Neural cell (in vitro differentiated cells): ENCODE data around the gene LTO1. TPM values are rescaled to one million over a fixed set of nuclear protein-coding genes. Genes with fewer than 3 reads are reported as not detected.

Experiments
- H2AFZ ChIP-seq: fragments of 200-600, 300-800 bp; sonication (generic), shearing (Covaris generic); 2 replicates; pipeline ENCODE4 v1.6.0; 2014; ENCODE audit warnings: low read depth, mild to moderate bottlenecking, antibody characterized with exemption, low read length, moderate library complexity
- H3F3A ChIP-seq: fragments of 200-600 bp; shearing (Covaris generic); 2 replicates; pipeline ENCODE4 v1.6.1; 2016; ENCODE audit warnings: mild to moderate bottlenecking, moderate library complexity, mixed read lengths, antibody characterized with exemption, low read length; ENCODE audit not compliant: insufficient read depth, poor library complexity, severe bottlenecking
- H3K27ac ChIP-seq: fragments of 200-600, 300-800 bp; sonication (generic), shearing (Covaris generic); 2 replicates; pipeline ENCODE4 v1.5.1; 2014; ENCODE audit warnings: mild to moderate bottlenecking, low read length, moderate library complexity
- H3K27me3 ChIP-seq: fragments of 300-800, 200-600 bp; sonication (generic), shearing (Covaris generic); 2 replicates; pipeline ENCODE4 v1.6.0; 2014; ENCODE audit warnings: mild to moderate bottlenecking, low read depth, low read length, moderate library complexity; ENCODE audit not compliant: insufficient read depth
- H3K36me3 ChIP-seq: fragments of 300-800, 200-600 bp; sonication (generic), shearing (Covaris generic); 2 replicates; pipeline ENCODE4 v1.5.1; 2014; ENCODE audit warnings: mild to moderate bottlenecking, antibody characterized with exemption, low read length, moderate library complexity; ENCODE audit not compliant: insufficient read depth
- H3K4me2 ChIP-seq: fragments of 300-800, 200-600 bp; sonication (generic), shearing (Covaris generic); 2 replicates; pipeline ENCODE4 v1.6.0; 2014; ENCODE audit warnings: mild to moderate bottlenecking, low read length
- H3K4me3 ChIP-seq: fragments of 300-800, 200-600 bp; sonication (generic), shearing (Covaris generic); 2 replicates; pipeline ENCODE4 v1.5.1; 2014; ENCODE audit warnings: mild to moderate bottlenecking, low read length, moderate library complexity
- H3K79me2 ChIP-seq: fragments of 200-600 bp; shearing (Covaris generic); replicated peaks from 2 replicates; pipeline ENCODE4 v1.6.0; 2014; ENCODE audit warnings: mild to moderate bottlenecking, low read length, moderate library complexity; ENCODE audit not compliant: insufficient read depth
- H3K9ac ChIP-seq: fragments of 300-800, 200-600 bp; sonication (generic), shearing (Covaris generic); 2 replicates; pipeline ENCODE4 v1.6.1; 2016; ENCODE audit warnings: mild to moderate bottlenecking, low read length, mixed read lengths
- H3K9me2 ChIP-seq: fragments of 200-600 bp; shearing (Covaris generic); 2 replicates; pipeline ENCODE4 v1.6.1; 2016; ENCODE audit warnings: mild to moderate bottlenecking, low read length, mixed read lengths; ENCODE audit not compliant: insufficient read depth
- H3K9me3 ChIP-seq: fragments of 200-600, 300-800 bp; sonication (generic), shearing (Covaris generic); 2 replicates; pipeline ENCODE4 v1.6.1; 2016; ENCODE audit warnings: mild to moderate bottlenecking, mixed run types, low read length, moderate library complexity, mixed read lengths
- H4K20me1 ChIP-seq: fragments of 200-600 bp; shearing (Covaris generic); 2 replicates; pipeline ENCODE4 v1.6.1; 2016; ENCODE audit warnings: mild to moderate bottlenecking, mixed run types; ENCODE audit not compliant: insufficient read depth
- EP300 ChIP-seq: fragments of 450-650 bp; conservative IDR thresholded peaks from 2 replicates; pipeline ENCODE4 v1.6.1; 2014; ENCODE audit warnings: antibody characterized with exemption, mild to moderate bottlenecking, moderate library complexity; ENCODE audit not compliant: poor library complexity, severe bottlenecking
- EZH2 ChIP-seq: fragments of 200-600, 300-800 bp; shearing (Covaris generic), sonication (generic); IDR thresholded peaks from 2 replicates; pipeline ENCODE4 v1.6.1; 2014; ENCODE audit warnings: antibody characterized with exemption, low read length, borderline replicate concordance, mild to moderate bottlenecking; ENCODE audit not compliant: insufficient read depth, poor library complexity, severe bottlenecking
- MXI1 ChIP-seq: fragments of 450-650 bp; conservative IDR thresholded peaks from 2 replicates; pipeline ENCODE4 v1.6.1; 2014; ENCODE audit warnings: antibody characterized with exemption, mild to moderate bottlenecking; ENCODE audit not compliant: poor library complexity, severe bottlenecking
- POLR2AphosphoS5 ChIP-seq: IDR thresholded peaks from 2 replicates; pipeline ENCODE4 v1.6.1; 2012
- RAD21 ChIP-seq: fragments of 450-650 bp; conservative IDR thresholded peaks from 2 replicates; pipeline ENCODE4 v1.6.1; 2014; ENCODE audit warnings: antibody characterized with exemption, mild to moderate bottlenecking, moderate library complexity
- SMC3 ChIP-seq: fragments of 450-650 bp; conservative IDR thresholded peaks from 2 replicates; pipeline ENCODE4 v1.6.1; 2014; ENCODE audit warnings: antibody characterized with exemption, mild to moderate bottlenecking, moderate library complexity; ENCODE audit not compliant: poor library complexity
- TAF1 ChIP-seq: IDR thresholded peaks from 2 replicates; pipeline ENCODE4 v1.6.1; 2012; ENCODE audit warnings: low read depth
- polyA plus RNA-seq: library from polyadenylated mRNA; depleted of rRNA; stranded (reverse); fragments of >200 nt; gene quantifications from 2 replicates; pipeline ENCODE4 v1.2.3, GENCODE V29; 2014
- TF ChIP-seq, protein P1 (sequence below): IDR thresholded peaks from 2 replicates; pipeline ENCODE4 v1.6.1; 2012; ENCODE audit warnings: borderline replicate concordance
- TF ChIP-seq, protein P2 (sequence below): fragments of 450-650 bp; IDR thresholded peaks from 2 replicates; pipeline ENCODE4 v1.5.1; 2014; ENCODE audit warnings: antibody characterized with exemption, mild to moderate bottlenecking, moderate library complexity; ENCODE audit not compliant: poor library complexity, severe bottlenecking

The LTO1 gene
- polyA plus RNA-seq, 1 donor from 2014 or later: 44.4 TPM

- Histone ChIP-seq H3K9ac (no peak overlapping the region), H3F3A (no peaks in the 10 kb centered on the region), H3K27ac (no peak overlapping the region), H3K9me3 (no peaks in the 10 kb centered on the region), H3K36me3 (no peaks in the 10 kb centered on the region), H2AFZ (no peak overlapping the region), H3K4me3 (no peak overlapping the region), H3K4me2 (no peak overlapping the region), H4K20me1 (no peaks in the 10 kb centered on the region), H3K79me2 (no peaks in the 10 kb centered on the region), H3K27me3 (no peaks in the 10 kb centered on the region), H3K9me2 (no peaks in the 10 kb centered on the region)
- TF ChIP-seq RAD21: no peak
Measured at GRCh38 chr11:69716099-69716498, 40.9 kb upstream of the LTO1 start.

- H3K27me3 ChIP-seq: no peaks in the 10 kb centered on the region
- no peaks in the 10 kb centered on the region for H3K9me3 ChIP-seq
- no peaks in the 10 kb centered on the region for H4K20me1 ChIP-seq
- H3K4me2 ChIP-seq: no peak overlapping the region
- H3K9ac ChIP-seq: no peak overlapping the region
- no peaks in the 10 kb centered on the region for H3F3A ChIP-seq
- no peaks in the 10 kb centered on the region for H3K36me3 ChIP-seq
- no peaks in the 10 kb centered on the region for H3K79me2 ChIP-seq
- H3K4me3 ChIP-seq: no peak overlapping the region
- H3K9me2 ChIP-seq: no peaks in the 10 kb centered on the region
- H2AFZ ChIP-seq: no peak overlapping the region
- TF ChIP-seq POLR2AphosphoS5 (no peak), SMC3 (no peak), RAD21 (no peak), MXI1 (no peak), EZH2 (no peak), EP300 (no peak), TAF1 (no peak)
- TF ChIP-seq, protein P1, sequence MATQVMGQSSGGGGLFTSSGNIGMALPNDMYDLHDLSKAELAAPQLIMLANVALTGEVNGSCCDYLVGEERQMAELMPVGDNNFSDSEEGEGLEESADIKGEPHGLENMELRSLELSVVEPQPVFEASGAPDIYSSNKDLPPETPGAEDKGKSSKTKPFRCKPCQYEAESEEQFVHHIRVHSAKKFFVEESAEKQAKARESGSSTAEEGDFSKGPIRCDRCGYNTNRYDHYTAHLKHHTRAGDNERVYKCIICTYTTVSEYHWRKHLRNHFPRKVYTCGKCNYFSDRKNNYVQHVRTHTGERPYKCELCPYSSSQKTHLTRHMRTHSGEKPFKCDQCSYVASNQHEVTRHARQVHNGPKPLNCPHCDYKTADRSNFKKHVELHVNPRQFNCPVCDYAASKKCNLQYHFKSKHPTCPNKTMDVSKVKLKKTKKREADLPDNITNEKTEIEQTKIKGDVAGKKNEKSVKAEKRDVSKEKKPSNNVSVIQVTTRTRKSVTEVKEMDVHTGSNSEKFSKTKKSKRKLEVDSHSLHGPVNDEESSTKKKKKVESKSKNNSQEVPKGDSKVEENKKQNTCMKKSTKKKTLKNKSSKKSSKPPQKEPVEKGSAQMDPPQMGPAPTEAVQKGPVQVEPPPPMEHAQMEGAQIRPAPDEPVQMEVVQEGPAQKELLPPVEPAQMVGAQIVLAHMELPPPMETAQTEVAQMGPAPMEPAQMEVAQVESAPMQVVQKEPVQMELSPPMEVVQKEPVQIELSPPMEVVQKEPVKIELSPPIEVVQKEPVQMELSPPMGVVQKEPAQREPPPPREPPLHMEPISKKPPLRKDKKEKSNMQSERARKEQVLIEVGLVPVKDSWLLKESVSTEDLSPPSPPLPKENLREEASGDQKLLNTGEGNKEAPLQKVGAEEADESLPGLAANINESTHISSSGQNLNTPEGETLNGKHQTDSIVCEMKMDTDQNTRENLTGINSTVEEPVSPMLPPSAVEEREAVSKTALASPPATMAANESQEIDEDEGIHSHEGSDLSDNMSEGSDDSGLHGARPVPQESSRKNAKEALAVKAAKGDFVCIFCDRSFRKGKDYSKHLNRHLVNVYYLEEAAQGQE: no peak
- TF ChIP-seq, protein P2, sequence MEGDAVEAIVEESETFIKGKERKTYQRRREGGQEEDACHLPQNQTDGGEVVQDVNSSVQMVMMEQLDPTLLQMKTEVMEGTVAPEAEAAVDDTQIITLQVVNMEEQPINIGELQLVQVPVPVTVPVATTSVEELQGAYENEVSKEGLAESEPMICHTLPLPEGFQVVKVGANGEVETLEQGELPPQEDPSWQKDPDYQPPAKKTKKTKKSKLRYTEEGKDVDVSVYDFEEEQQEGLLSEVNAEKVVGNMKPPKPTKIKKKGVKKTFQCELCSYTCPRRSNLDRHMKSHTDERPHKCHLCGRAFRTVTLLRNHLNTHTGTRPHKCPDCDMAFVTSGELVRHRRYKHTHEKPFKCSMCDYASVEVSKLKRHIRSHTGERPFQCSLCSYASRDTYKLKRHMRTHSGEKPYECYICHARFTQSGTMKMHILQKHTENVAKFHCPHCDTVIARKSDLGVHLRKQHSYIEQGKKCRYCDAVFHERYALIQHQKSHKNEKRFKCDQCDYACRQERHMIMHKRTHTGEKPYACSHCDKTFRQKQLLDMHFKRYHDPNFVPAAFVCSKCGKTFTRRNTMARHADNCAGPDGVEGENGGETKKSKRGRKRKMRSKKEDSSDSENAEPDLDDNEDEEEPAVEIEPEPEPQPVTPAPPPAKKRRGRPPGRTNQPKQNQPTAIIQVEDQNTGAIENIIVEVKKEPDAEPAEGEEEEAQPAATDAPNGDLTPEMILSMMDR: no peak
- no peak overlapping the region for H3K27ac ChIP-seq
Measured at GRCh38 chr11:69715446-69715845, 40.3 kb upstream of the LTO1 start.
